B cell (primary cell): ENCODE measurements around the gene SCFD2.

ENCODE experiments used
- CTCF ChIP-seq: fragments of 200-600 bp; IDR thresholded peaks from one replicate; pipeline ENCODE4 v1.8.0; 2022; ENCODE audit warnings: antibody characterized with exemption, mild to moderate bottlenecking
- EZH2 ChIP-seq: IDR thresholded peaks from 2 replicates; pipeline ENCODE4 v1.6.1; 2012; ENCODE audit warnings: borderline replicate concordance, low read depth, mild to moderate bottlenecking, moderate library complexity, low read length; ENCODE audit not compliant: insufficient read depth, poor library complexity, severe bottlenecking

GRCh38 chr4:53189011-53189410 lies 176.8 kb downstream of the SCFD2 start:
- TF ChIP-seq CTCF = no peak
- no peak for TF ChIP-seq EZH2
